SW 1271 (cell line): Measurements from ENCODE around the gene MATCAP1.

ENCODE experiments used
- DNase-seq, 2 experiments: peaks; one replicate each; lab custom pipeline; 2025; lab: John Stamatoyannopoulos, UW

The MATCAP1 gene

DNA sequence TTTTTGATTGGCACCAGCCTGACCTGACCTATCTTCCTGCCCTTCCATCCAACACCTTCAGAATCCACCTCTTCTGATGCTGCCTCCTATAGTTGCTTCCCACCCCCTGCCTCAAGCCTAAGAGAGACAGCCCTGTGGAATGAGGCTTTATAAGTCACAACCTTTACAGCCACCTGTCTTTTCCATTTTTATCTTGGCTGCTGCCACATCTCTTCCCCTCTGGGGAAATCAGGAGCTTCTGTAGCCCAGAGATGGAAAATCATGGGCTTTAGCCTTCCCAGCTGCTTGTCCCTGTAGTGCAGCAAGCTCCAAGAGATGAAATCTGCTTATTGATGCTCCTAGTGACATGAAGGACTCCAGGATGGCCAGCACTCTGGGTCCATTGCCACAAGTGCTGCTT is 55.3 kb downstream of the MATCAP1 start:
- no peak for DNase-seq
